Limb (tissue), 2 donors: Measurements from ENCODE around the gene AADACL2.

Experiments
- DNase-seq, 2 donors: peaks; one replicate each; pipeline ENCODE4 v3.0.0-alpha.2; 2016; ENCODE audit errors: extremely low spot score in 2 of 2

Gene AADACL2

GRCh38 chr3:151800431-151800830 is 66.7 kb downstream of the AADACL2 start:
- no peak for DNase-seq

GRCh38 chr3:151804267-151804666 is 70.5 kb downstream of the AADACL2 start:
- no peak for DNase-seq

- DNase-seq: no peak
Measured at GRCh38 chr3:151806838-151807237, 73.1 kb downstream of the AADACL2 start.
